Epithelial cell of esophagus (primary cell): ENCODE data around the gene TCEANC.

ENCODE experiments used
- DNase-seq: peaks from one replicate; pipeline ENCODE4 v3.0.0; 2010; ENCODE audit warnings: low read depth
- H3K4me3 ChIP-seq: 2 replicates; pipeline ENCODE4 v1.5.1; 2011; ENCODE audit warnings: mild to moderate bottlenecking, low read length, control low read depth
- TF ChIP-seq, protein P1 (sequence below): IDR thresholded peaks from 2 replicates; pipeline ENCODE4 v1.5.1; 2011; ENCODE audit warnings: low read depth, mild to moderate bottlenecking, low read length, control low read depth, inconsistent platforms; ENCODE audit not compliant: insufficient read depth; ENCODE audit errors: missing control alignments

Gene TCEANC, protein sequence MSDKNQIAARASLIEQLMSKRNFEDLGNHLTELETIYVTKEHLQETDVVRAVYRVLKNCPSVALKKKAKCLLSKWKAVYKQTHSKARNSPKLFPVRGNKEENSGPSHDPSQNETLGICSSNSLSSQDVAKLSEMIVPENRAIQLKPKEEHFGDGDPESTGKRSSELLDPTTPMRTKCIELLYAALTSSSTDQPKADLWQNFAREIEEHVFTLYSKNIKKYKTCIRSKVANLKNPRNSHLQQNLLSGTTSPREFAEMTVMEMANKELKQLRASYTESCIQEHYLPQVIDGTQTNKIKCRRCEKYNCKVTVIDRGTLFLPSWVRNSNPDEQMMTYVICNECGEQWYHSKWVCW

DNA sequence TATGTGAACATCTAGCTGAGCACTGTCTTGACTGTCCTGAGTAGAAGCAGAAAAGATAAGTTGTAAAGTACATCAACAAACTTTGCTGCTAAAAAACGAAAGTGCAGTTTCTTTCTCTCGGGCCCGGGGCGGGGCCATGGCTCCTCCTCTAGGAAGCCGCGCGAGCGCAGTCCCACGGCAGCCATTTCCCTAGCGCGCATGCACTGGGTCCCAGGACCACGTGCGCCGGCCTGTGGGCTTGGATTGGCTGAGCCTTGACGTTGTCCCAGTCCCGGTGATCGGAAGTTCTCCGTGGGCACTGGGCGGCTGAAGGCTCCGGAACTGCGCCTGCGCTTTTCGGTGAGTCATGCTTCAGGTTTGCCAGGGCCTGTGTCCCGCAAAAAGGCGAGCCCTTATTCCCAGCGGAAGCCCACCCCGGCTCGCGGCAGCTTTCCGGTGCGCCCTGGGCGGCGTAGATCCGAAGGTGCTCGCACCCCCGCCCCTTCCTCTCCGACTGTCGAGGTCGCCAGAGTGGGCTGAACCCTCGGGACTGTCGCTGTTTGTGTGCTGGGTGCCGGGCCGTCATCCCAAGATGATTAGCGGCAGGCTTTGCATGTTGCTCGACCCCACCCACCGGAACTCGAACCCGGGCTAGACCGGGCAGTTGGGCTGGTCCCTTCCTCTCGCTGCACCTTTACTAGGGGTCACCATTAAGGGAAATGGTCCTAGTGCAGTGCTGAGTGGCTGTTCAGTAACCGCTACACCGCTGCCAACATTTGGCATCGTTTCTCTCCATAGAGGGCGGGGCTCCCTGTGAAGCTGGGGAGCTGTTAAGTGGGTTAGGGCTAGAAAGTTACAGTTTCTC lies at the start of gene TCEANC:
Gene TCEANC (plus strand): TSS at position 292 of the 844 bp plus-strand sequence. CDS start 9,368 bp downstream, outside the sequence.
- TF ChIP-seq, protein P1, sequence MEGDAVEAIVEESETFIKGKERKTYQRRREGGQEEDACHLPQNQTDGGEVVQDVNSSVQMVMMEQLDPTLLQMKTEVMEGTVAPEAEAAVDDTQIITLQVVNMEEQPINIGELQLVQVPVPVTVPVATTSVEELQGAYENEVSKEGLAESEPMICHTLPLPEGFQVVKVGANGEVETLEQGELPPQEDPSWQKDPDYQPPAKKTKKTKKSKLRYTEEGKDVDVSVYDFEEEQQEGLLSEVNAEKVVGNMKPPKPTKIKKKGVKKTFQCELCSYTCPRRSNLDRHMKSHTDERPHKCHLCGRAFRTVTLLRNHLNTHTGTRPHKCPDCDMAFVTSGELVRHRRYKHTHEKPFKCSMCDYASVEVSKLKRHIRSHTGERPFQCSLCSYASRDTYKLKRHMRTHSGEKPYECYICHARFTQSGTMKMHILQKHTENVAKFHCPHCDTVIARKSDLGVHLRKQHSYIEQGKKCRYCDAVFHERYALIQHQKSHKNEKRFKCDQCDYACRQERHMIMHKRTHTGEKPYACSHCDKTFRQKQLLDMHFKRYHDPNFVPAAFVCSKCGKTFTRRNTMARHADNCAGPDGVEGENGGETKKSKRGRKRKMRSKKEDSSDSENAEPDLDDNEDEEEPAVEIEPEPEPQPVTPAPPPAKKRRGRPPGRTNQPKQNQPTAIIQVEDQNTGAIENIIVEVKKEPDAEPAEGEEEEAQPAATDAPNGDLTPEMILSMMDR: no peak
- peak within 1 kb of the TSS; percentile 66 for H3K4me3 ChIP-seq
- peak; percentile 95 for DNase-seq

GRCh38 chrX:13605611-13606010 lies 47.3 kb upstream of the TCEANC start:
- TF ChIP-seq, protein P1: no peak
- H3K4me3 ChIP-seq: no peak overlapping the region
- DNase-seq: peak; percentile 56

GRCh38 chrX:13607331-13607995 lies 45.5 kb upstream of the TCEANC start:
- H3K4me3 ChIP-seq: no peak overlapping the region
- TF ChIP-seq, protein P1: no peak
- DNase-seq: peak; percentile 64

DNA sequence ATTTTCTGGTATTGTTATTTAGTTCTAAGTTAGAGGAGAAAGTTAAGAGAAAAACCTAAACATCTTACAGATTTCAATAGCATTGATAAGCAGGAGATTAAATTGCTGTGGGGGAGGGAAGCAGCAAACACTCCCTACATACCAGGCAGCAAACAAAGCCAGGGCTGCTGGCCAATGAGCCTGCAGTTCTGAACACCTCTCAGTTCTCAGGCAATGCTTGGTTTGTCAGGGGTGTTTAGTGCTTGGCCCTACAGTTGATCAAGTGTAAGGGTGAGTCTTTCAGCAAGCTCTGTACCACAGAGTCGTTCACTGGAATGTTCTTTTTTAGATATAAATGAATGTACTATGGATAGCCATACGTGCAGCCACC lies 45.0 kb upstream of the TCEANC start:
- DNase-seq: peak; percentile 31
- no peak overlapping the region for H3K4me3 ChIP-seq
- TF ChIP-seq, protein P1: no peak

DNA sequence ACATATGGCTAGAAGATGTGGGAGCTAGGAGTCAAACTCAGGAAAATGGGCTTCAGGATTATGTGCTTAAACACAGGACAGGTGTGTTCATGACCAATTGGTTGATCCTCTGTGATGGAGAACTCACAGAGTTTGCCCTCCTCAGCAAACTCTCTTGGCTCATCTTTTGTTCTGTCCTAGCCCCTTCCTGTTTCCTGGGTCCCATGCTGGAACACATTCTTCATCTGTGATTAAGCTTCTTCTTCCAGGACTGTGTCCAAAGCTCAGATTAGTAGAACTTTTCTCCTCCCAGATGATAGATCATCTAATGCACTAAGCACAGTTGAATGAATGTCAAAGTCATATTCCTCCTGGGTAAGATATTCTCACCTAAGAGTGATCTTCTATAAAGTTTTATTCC lies 38.8 kb upstream of the TCEANC start:
- TF ChIP-seq, protein P1: no peak
- DNase-seq: no peak
- H3K4me3 ChIP-seq: no peak overlapping the region

DNA sequence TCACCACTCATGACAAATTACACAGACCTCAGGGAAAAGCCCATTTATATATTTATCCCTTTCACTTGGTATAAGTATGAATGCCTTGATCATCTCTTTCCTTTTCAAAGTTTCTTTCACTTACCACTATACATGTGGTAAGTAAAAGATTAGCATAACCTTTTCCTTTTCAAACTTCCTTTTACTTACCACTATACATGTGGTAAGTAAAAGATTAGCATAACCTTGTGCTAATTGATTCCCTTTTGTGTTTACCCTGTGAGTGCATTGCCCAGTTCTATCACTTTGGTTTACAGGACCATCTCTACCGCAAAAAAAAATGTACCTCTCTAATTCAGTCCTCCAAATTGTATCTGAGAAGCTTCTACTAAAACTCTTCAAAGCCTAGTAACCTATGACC lies 32.7 kb upstream of the TCEANC start:
- H3K4me3 ChIP-seq: no peak overlapping the region
- TF ChIP-seq, protein P1: no peak
- DNase-seq: no peak
